ENCODE results near the gene USP17L19.
"Not testable (repeated sequence)": the region's sequence is repeated elsewhere in the genome, so short reads cannot be mapped to it uniquely, and the experiment has no call there.

Gene USP17L19

GRCh38 chr4:9253078-9253477 lies at the start of gene USP17L19:
Gene USP17L19, plus strand, starts transcription at chr4:9253378. Its CDS starts 0 bp downstream, at chr4:9253378.
- not testable (repeated sequence) for DNase-seq

GRCh38 chr4:9210357-9210756 lies 42.8 kb upstream of the USP17L19 start, which contains the start of gene USP17L10:
Gene USP17L10, plus strand, starts transcription at chr4:9210657. Its CDS starts 0 bp downstream, at chr4:9210657.
- not testable (repeated sequence) for DNase-seq

- DNase-seq, result not testable (repeated sequence)
Measured at GRCh38 chr4:9214701-9215100, 38.5 kb upstream of the USP17L19 start.

GRCh38 chr4:9215105-9215504 lies 38.1 kb upstream of the USP17L19 start, which contains the start of gene USP17L11:
Gene USP17L11, plus strand, starts transcription at chr4:9215405. Its CDS starts 0 bp downstream, at chr4:9215405.
- DNase-seq, result not testable (repeated sequence)

- not testable (repeated sequence) for DNase-seq
Measured at GRCh38 chr4:9219852-9220251, 33.3 kb upstream of the USP17L19 start, which contains the start of gene USP17L12. Gene USP17L12, plus strand, starts transcription at chr4:9220152. Its CDS starts 0 bp downstream, at chr4:9220152.

- DNase-seq, result not testable (repeated sequence)
Measured at GRCh38 chr4:9224596-9224995, 28.6 kb upstream of the USP17L19 start, which contains the start of gene USP17L13. Gene USP17L13, plus strand, starts transcription at chr4:9224896. Its CDS starts 0 bp downstream, at chr4:9224896.

- not testable (repeated sequence) for DNase-seq
Measured at GRCh38 chr4:9230249-9230648, 22.9 kb upstream of the USP17L19 start.

- DNase-seq, result not testable (repeated sequence)
Measured at GRCh38 chr4:9234085-9234484, 19.1 kb upstream of the USP17L19 start, which contains the start of gene USP17L15. Gene USP17L15, plus strand, starts transcription at chr4:9234385. Its CDS starts 0 bp downstream, at chr4:9234385.

- DNase-seq, result not testable (repeated sequence)
Measured at GRCh38 chr4:9238461-9238860, 14.7 kb upstream of the USP17L19 start.

- DNase-seq, result not testable (repeated sequence)
Measured at GRCh38 chr4:9243579-9243978, 9.6 kb upstream of the USP17L19 start, which contains the start of gene USP17L17. Gene USP17L17, plus strand, starts transcription at chr4:9243879. Its CDS starts 0 bp downstream, at chr4:9243879.

GRCh38 chr4:9247953-9248680 lies 5.1 kb upstream of the USP17L19 start, which contains the start of gene USP17L18:
Gene USP17L18, plus strand, starts transcription at chr4:9248630. Its CDS starts 0 bp downstream, at chr4:9248630.
- DNase-seq, result not testable (repeated sequence)

- DNase-seq, result not testable (repeated sequence)
Measured at GRCh38 chr4:9257824-9258223, 4.6 kb downstream of the USP17L19 start, which contains the start of gene USP17L20. Gene USP17L20, plus strand, starts transcription at chr4:9258124. Its CDS starts 0 bp downstream, at chr4:9258124.

GRCh38 chr4:9262572-9262971 lies 9.4 kb downstream of the USP17L19 start, which contains the start of gene USP17L21:
Gene USP17L21, plus strand, starts transcription at chr4:9262872. Its CDS starts 0 bp downstream, at chr4:9262872.
- not testable (repeated sequence) for DNase-seq

GRCh38 chr4:9267319-9267718 lies 14.1 kb downstream of the USP17L19 start, which contains the start of gene USP17L22:
Gene USP17L22, plus strand, starts transcription at chr4:9267619. Its CDS starts 0 bp downstream, at chr4:9267619.
- DNase-seq, result not testable (repeated sequence)

GRCh38 chr4:9271719-9272118 lies 18.5 kb downstream of the USP17L19 start:
- not testable (repeated sequence) for DNase-seq

All from hypothalamus (tissue), 51 donors.